Activated CD4-positive, alpha-beta T cell treated with anti-CD3 and anti-CD28 coated beads, Interleukin-2, Interleukin-6, amounts not matched to agents 100 ng/mL and 50 ng/mL, durations not matched to agents 16 hours and 8 hours (primary cell): ENCODE data around the gene EVX2.

Source experiments
- DNase-seq: peaks from one replicate; pipeline ENCODE4 v3.0.0-alpha.2; 2020

EVX2 gene

GRCh38 chr2:176035013-176035691, 48.6 kb downstream of the EVX2 start:
- no peak for DNase-seq

GRCh38 chr2:176027806-176028205, 56.0 kb downstream of the EVX2 start:
- no peak for DNase-seq
